Ascending aorta (tissue), 2 donors: ENCODE measurements around the gene SLK. TPM values are rescaled to one million over a fixed set of nuclear protein-coding genes. Genes with fewer than 3 reads are reported as not detected.
A peak's percentile ranks its signal among the peaks of the same experiment; 100 is the strongest.

Source experiments
- DNase-seq, 2 donors: peaks; one replicate each; pipeline ENCODE4 v3.0.0-alpha.2; 2019; ENCODE audit warnings: low spot score in 2 of 2
- H3K27ac ChIP-seq, 2 donors: fragments of 200-600 bp; sonication (generic); one replicate each; pipeline ENCODE4 v1.5.1; 2016 to 2017; ENCODE audit warnings: mild to moderate bottlenecking in 1 of 2
- H3K27me3 ChIP-seq: fragments of 200-600 bp; sonication (generic); one replicate; pipeline ENCODE4 v1.5.1; 2017
- H3K36me3 ChIP-seq, 2 donors: fragments of 200-600 bp; sonication (generic); one replicate each; pipeline ENCODE4 v1.5.1; 2016
- H3K4me1 ChIP-seq, 2 donors: fragments of 200-600 bp; sonication (generic); one replicate each; pipeline ENCODE4 v1.5.1; 2016 to 2017; ENCODE audit warnings: mild to moderate bottlenecking in 1 of 2
- H3K4me3 ChIP-seq, 2 donors: fragments of 200-600 bp; sonication (generic); one replicate each; pipeline ENCODE4 v1.5.1; 2016 to 2017; ENCODE audit warnings: mild to moderate bottlenecking in 1 of 2
- H3K9me3 ChIP-seq, 2 donors: fragments of 200-600 bp; sonication (generic); one replicate each; pipeline ENCODE4 v1.5.1; 2016
- intact Hi-C: fragments of 100-400 bp; cut with DNase I; formaldehyde crosslinking; loops from one replicate; pipeline ENCODE4 v1.15.1; 2023
- total RNA-seq: library from RNA; depleted of rRNA; stranded (reverse); fragments of >200 nt; gene quantifications from one replicate; pipeline ENCODE4 v1.1.0, GENCODE V29; 2016
- TF ChIP-seq, protein P1 (sequence below), 3 experiments: fragments of 200-600 bp in 2 of 3; fragments of 450-650 bp in 1 of 3; sonication (generic) in 2 of 3; IDR thresholded peaks; one replicate each; pipeline ENCODE4 v1.5.1; 2016 to 2019; ENCODE audit warnings: antibody characterized with exemption in 3 of 3, mild to moderate bottlenecking in 1 of 3, moderate library complexity in 1 of 3

Gene SLK
- total RNA-seq, 1 donor from 2014 or later, result 26.1 TPM

DNA sequence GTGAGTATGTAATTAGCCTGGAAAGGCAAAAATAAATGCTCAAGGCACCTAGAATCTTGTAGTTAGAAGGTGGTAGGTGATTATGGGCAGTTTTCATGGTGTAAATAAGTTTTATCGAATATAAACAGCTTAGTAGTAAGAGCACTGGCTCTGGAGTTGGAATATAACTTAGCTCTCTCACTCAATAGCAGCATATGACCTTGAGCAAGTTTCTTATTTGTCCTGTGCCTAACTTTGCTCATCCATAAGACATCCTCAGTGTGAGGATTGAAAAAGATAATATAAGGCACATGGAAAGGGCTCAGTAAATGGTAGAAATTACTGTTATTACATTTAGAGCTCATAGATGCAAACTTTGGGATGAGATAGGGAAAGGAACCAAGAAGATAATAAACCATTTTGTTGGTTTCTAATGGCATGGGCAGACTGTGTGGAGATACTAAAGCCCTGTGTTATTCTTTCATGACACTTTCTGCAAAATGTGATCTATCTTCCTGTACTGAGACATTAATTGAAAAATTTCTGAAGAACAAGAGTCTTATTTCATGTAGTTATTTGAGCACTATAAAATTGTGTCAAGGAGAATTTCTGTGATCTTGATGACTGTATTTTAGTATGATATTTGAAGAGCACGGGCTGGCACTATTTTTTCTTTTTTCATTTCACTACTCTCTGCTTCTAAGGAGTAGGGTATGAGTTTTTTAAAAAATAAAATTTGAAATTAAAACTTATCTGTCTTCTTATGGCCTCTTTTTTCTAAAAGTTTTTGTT is 3.1 kb downstream of the SLK start:
- no peak for DNase-seq
- intact Hi-C loops, result no loop called here
- Histone ChIP-seq H3K27me3 (no peaks in the 10 kb centered on the region), H3K4me1 (peaks cover 0 to 13% of the 10 kb centered on the region in 2 donors), H3K9me3 (no peaks in the 10 kb centered on the region), H3K4me3 (peak overlapping the region; percentile 87 to 100), H3K27ac (no peak overlapping the region), H3K36me3 (no peaks in the 10 kb centered on the region)
- TF ChIP-seq, protein P1, sequence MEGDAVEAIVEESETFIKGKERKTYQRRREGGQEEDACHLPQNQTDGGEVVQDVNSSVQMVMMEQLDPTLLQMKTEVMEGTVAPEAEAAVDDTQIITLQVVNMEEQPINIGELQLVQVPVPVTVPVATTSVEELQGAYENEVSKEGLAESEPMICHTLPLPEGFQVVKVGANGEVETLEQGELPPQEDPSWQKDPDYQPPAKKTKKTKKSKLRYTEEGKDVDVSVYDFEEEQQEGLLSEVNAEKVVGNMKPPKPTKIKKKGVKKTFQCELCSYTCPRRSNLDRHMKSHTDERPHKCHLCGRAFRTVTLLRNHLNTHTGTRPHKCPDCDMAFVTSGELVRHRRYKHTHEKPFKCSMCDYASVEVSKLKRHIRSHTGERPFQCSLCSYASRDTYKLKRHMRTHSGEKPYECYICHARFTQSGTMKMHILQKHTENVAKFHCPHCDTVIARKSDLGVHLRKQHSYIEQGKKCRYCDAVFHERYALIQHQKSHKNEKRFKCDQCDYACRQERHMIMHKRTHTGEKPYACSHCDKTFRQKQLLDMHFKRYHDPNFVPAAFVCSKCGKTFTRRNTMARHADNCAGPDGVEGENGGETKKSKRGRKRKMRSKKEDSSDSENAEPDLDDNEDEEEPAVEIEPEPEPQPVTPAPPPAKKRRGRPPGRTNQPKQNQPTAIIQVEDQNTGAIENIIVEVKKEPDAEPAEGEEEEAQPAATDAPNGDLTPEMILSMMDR (IDR thresholded peaks at IDR 0.05), result no peak

DNA sequence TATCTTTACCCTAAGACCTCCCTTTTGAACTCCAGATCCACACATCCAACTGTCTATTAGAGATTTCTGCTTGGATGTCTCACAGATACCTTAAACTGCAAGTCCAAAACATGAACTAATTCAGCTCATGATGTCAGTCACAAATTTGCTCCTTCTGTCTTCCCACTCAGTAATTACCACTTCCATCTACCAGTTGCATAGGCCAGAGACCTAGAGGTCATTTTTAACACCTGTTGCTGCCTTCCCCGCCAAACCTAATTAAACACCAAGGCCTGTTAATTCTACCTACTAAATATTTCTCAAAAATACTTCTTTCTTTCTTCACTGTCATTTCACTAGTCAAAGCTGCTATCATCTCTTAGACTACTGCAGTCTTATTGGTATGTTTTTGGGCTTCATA is 8.2 kb downstream of the SLK start:
- intact Hi-C loops, result no loop called here
- H3K9me3 ChIP-seq, result no peaks in the 10 kb centered on the region
- TF ChIP-seq, protein P1 (IDR thresholded peaks at IDR 0.05), result no peak
- H3K4me1 ChIP-seq, result peaks cover 0 to 10% of the 10 kb centered on the region in 2 donors
- H3K27ac ChIP-seq, result no peak overlapping the region
- DNase-seq, result no peak
- H3K4me3 ChIP-seq, result no peak overlapping the region
- no peaks in the 10 kb centered on the region for H3K27me3 ChIP-seq
- no peaks in the 10 kb centered on the region for H3K36me3 ChIP-seq

DNA sequence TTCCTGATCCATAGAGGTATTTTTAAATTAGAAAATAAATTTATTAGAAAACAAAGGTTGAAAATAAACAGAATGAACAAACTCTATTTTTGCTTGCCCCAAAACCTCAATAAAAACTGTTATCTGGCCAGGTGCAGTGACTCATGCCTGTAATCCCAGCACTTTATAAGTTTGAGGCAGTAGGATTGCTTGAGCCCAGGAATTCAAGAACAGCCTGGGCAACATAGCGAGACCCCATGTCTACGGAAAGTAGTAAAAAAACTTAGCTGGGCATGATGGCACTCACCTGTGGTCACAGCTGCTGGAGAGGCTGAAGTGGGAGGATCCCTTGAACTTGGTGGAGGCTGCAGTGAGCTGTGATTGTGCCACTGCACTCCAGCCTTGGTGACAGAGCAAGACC is 10.3 kb downstream of the SLK start:
- no peaks in the 10 kb centered on the region for H3K9me3 ChIP-seq
- intact Hi-C loops, result no loop called here
- H3K36me3 ChIP-seq, result no peaks in the 10 kb centered on the region
- no peak overlapping the region for H3K4me3 ChIP-seq
- no peak for DNase-seq
- TF ChIP-seq, protein P1 (IDR thresholded peaks at IDR 0.05), result no peak
- peaks cover 0 to 2% of the 10 kb centered on the region in 2 donors for H3K4me1 ChIP-seq
- no peak overlapping the region for H3K27ac ChIP-seq
- H3K27me3 ChIP-seq, result no peaks in the 10 kb centered on the region

DNA sequence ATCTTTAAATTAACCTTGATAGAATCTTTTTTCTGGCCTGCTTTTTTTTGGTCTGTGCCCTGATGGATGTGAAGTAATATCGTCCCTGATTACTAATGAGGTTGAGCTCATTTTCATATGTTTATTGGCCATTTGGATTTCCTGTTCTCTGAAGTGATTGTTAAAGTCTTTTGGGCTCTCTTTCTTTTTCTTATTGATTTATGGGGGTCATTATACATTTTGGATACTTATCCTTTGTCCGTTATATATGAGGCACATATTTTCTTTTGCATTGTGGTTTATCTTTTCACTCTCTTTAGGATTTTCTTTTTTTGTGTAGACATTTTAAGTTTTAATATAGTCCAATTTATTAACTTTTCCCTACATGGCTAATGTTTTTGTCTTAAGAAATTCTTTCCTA is 12.6 kb downstream of the SLK start:
- TF ChIP-seq, protein P1 (IDR thresholded peaks at IDR 0.05), result no peak
- H3K27ac ChIP-seq, result no peak overlapping the region
- DNase-seq, result no peak
- peaks cover 0 to 2% of the 10 kb centered on the region in 2 donors for H3K4me1 ChIP-seq
- intact Hi-C loops, result no loop called here
- no peaks in the 10 kb centered on the region for H3K36me3 ChIP-seq
- H3K4me3 ChIP-seq, result no peak overlapping the region
- H3K27me3 ChIP-seq, result no peaks in the 10 kb centered on the region
- no peaks in the 10 kb centered on the region for H3K9me3 ChIP-seq

DNA sequence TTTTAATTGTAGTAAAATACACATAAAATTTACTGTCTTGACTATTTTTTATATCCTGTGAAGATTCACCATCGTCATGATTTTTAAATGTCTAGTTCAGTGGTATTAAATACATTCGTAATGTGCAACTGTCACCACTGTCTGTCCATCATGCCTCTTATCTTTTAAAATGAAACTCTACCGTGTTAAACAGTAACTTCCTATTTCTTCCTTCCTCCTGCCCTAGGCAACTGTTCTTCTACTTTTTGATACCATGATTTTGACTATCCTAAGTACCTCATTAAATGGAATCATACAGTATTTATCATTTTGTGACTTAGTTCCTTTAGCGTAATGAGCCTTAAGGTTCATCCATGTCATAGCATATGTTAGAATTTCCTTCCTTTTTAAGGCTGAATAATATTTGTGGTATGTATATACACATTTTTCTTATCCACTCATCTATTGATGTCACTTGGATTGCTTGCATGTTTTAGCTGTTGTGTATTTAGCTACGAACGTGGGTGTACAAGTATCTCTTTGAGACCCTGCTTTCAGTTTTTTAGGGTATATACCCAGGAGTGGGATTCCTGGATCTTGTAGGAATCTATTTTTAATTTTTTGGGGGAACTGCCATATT is 13.5 kb downstream of the SLK start:
- intact Hi-C loops, result no loop called here

More for the DNA sequence above, 13.5 kb downstream of the SLK start:
- Histone ChIP-seq H3K9me3 (no peaks in the 10 kb centered on the region), H3K36me3 (no peaks in the 10 kb centered on the region), H3K27ac (no peak overlapping the region), H3K27me3 (no peaks in the 10 kb centered on the region), H3K4me1 (peaks cover 0 to 2% of the 10 kb centered on the region in 2 donors), H3K4me3 (no peak overlapping the region)
- TF ChIP-seq, protein P1 (IDR thresholded peaks at IDR 0.05), result no peak
- DNase-seq, result no peak
